ENCODE data around the gene PRKCH. TPM values are rescaled to one million over a fixed set of nuclear protein-coding genes. Genes with fewer than 3 reads are reported as not detected.

PRKCH gene
- total RNA-seq, 6 experiments from 2014 or later, result 5.0 to 12.1 (median 8.8) TPM

GRCh38 chr14:61280092-61280525 is 41.3 kb upstream of the PRKCH start:
- H3K27me3 ChIP-seq, result no peaks in the 10 kb centered on the region
- DNase-seq (peak; percentile 48 to 64 (median 52)), ATAC-seq (peak; percentile 39 to 54 (median 48))
- TF ChIP-seq CTCF (IDR thresholded peaks at IDR 0.05) (no peak), POLR2A (IDR thresholded peaks at IDR 0.05) (no peak)
- peaks cover 0 to 9% (median 1%) of the 10 kb centered on the region in 4 donors for H3K4me1 ChIP-seq
- intact Hi-C loops (cut with DNase I), result no loop called here
- H3K27ac ChIP-seq, result peak overlapping the region; percentile 77 to 86 (median 84)
- H3K36me3 ChIP-seq, result no peaks in the 10 kb centered on the region
- H3K9me3 ChIP-seq, result no peaks in the 10 kb centered on the region
- under 1% methylated on average over 25 of the region's 47 CpGs for WGBS (ENCODE audit: insufficient coverage, low coverage, low lambda C conversion rate, missing lambda C conversion rate)
- peak overlapping the region; percentile 52 to 78 (median 69) for H3K4me3 ChIP-seq

GRCh38 chr14:61280526-61281185 is 40.7 kb upstream of the PRKCH start:
- DNase-seq (peak; percentile 82 to 85 (median 83)), ATAC-seq (peak; percentile 82 to 90 (median 89))
- Histone ChIP-seq H3K27me3 (no peaks in the 10 kb centered on the region), H3K4me3 (peak overlapping the region; percentile 52 to 78 (median 69)), H3K9me3 (no peaks in the 10 kb centered on the region), H3K27ac (peak overlapping the region; percentile 77 to 86 (median 84)), H3K36me3 (no peaks in the 10 kb centered on the region), H3K4me1 (peaks cover 0 to 11% (median 3%) of the 10 kb centered on the region in 4 donors)
- intact Hi-C loops (cut with DNase I), result no loop called here
- TF ChIP-seq POLR2A (IDR thresholded peaks at IDR 0.05), result peak; percentile 48
- TF ChIP-seq CTCF (IDR thresholded peaks at IDR 0.05), result peak; percentile 33 to 73 (median 58)
- WGBS (ENCODE audit: insufficient coverage, low coverage, low lambda C conversion rate, missing lambda C conversion rate), result 2% methylated on average over 8 of the region's 81 CpGs

- intact Hi-C loops (cut with DNase I), result no loop called here
- DNase-seq (peak; percentile 39 to 72 (median 72)), ATAC-seq (peak; percentile 24 to 57 (median 32))
- H3K4me1 ChIP-seq, result peaks cover 0 to 15% (median 6%) of the 10 kb centered on the region in 4 donors
- TF ChIP-seq POLR2A (IDR thresholded peaks at IDR 0.05) (no peak), CTCF (IDR thresholded peaks at IDR 0.05) (no peak)
- no peaks in the 10 kb centered on the region for H3K36me3 ChIP-seq
- H3K4me3 ChIP-seq, result peak within 1 kb of the TSS; percentile 52 to 78 (median 69)
- no peaks in the 10 kb centered on the region for H3K9me3 ChIP-seq
- H3K27me3 ChIP-seq, result no peaks in the 10 kb centered on the region
- WGBS (ENCODE audit: insufficient coverage, low coverage, low lambda C conversion rate, missing lambda C conversion rate), result 37% methylated on average over 14 of the region's 43 CpGs
- H3K27ac ChIP-seq, result peak within 1 kb of the TSS; percentile 77 to 86 (median 84)
These were observed 40.0 kb upstream of the PRKCH start, which contains the start of gene TMEM30B for GRCh38 chr14:61281186-61281947. TSS of gene TMEM30B (minus strand) at chr14:61281338. CDS start at chr14:61281147, 191 bp downstream.

GRCh38 chr14:61281948-61282275 is 39.5 kb upstream of the PRKCH start:
- peak overlapping the region in 2 of 3 donors; percentile 52 to 78 for H3K4me3 ChIP-seq
- TF ChIP-seq CTCF (IDR thresholded peaks at IDR 0.05) (no peak), POLR2A (IDR thresholded peaks at IDR 0.05) (no peak)
- ATAC-seq (no peak), DNase-seq (no peak)
- H3K4me1 ChIP-seq, result peaks cover 0 to 15% (median 7%) of the 10 kb centered on the region in 4 donors
- H3K27ac ChIP-seq, result no peak overlapping the region
- no peaks in the 10 kb centered on the region for H3K36me3 ChIP-seq
- 20% methylated on average over 1 of the region's 1 CpG for WGBS (ENCODE audit: insufficient coverage, low coverage, low lambda C conversion rate, missing lambda C conversion rate)
- H3K27me3 ChIP-seq, result no peaks in the 10 kb centered on the region
- no peaks in the 10 kb centered on the region for H3K9me3 ChIP-seq
- intact Hi-C loops (cut with DNase I), result no loop called here
